ENCODE data around the gene CHCHD4. TPM values are rescaled to one million over a fixed set of nuclear protein-coding genes. Genes with fewer than 3 reads are reported as not detected.

Gene CHCHD4
- total RNA-seq, 1 donor from 2014 or later = 9.4 TPM

- Mint-ChIP-seq H3K4me1 (ENCODE audit: low read depth, unreplicated experiment) (peaks cover 5% of the 10 kb centered on the region), H3K4me3 (ENCODE audit: unreplicated experiment) (no peak overlapping the region), H3K36me3 (ENCODE audit: unreplicated experiment) (no peaks in the 10 kb centered on the region), H3K27me3 (ENCODE audit: unreplicated experiment) (peaks cover 7% of the 10 kb centered on the region), H3K27ac (ENCODE audit: unreplicated experiment) (no peak overlapping the region), H3K9me3 (ENCODE audit: unreplicated experiment) (no peaks in the 10 kb centered on the region)
- DNase-seq = no peak
- no peak for TF ChIP-seq CTCF (IDR thresholded peaks at IDR 0.05; ENCODE audit: partially characterized antibody, unreplicated experiment)
These were observed 12.8 kb upstream of the CHCHD4 start for GRCh38 chr3:14137445-14137844.

- Mint-ChIP-seq H3K9me3 (ENCODE audit: unreplicated experiment) (no peaks in the 10 kb centered on the region), H3K27me3 (ENCODE audit: unreplicated experiment) (peaks cover 7% of the 10 kb centered on the region), H3K36me3 (ENCODE audit: unreplicated experiment) (no peaks in the 10 kb centered on the region), H3K4me1 (ENCODE audit: low read depth, unreplicated experiment) (peaks cover 5% of the 10 kb centered on the region), H3K27ac (ENCODE audit: unreplicated experiment) (no peak overlapping the region), H3K4me3 (ENCODE audit: unreplicated experiment) (no peak overlapping the region)
- DNase-seq = no peak
- TF ChIP-seq CTCF (IDR thresholded peaks at IDR 0.05; ENCODE audit: partially characterized antibody, unreplicated experiment) = no peak
These were observed 12.3 kb upstream of the CHCHD4 start for GRCh38 chr3:14137004-14137403.

- Mint-ChIP-seq H3K27ac (ENCODE audit: unreplicated experiment) (no peak overlapping the region), H3K36me3 (ENCODE audit: unreplicated experiment) (peaks cover 5% of the 10 kb centered on the region), H3K4me3 (ENCODE audit: unreplicated experiment) (no peak overlapping the region)
These were observed 10.9 kb upstream of the CHCHD4 start for GRCh38 chr3:14135581-14135980.

GRCh38 chr3:14134291-14134690 is 9.6 kb upstream of the CHCHD4 start:
- H3K27ac Mint-ChIP-seq (ENCODE audit: unreplicated experiment) = no peak overlapping the region
- no peak overlapping the region for H3K4me3 Mint-ChIP-seq (ENCODE audit: unreplicated experiment)
- peaks cover 5% of the 10 kb centered on the region for H3K27me3 Mint-ChIP-seq (ENCODE audit: unreplicated experiment)
- peaks cover 5% of the 10 kb centered on the region for H3K36me3 Mint-ChIP-seq (ENCODE audit: unreplicated experiment)
- no peaks in the 10 kb centered on the region for H3K9me3 Mint-ChIP-seq (ENCODE audit: unreplicated experiment)
- peaks cover 3% of the 10 kb centered on the region for H3K4me1 Mint-ChIP-seq (ENCODE audit: low read depth, unreplicated experiment)
- no peak for TF ChIP-seq CTCF (IDR thresholded peaks at IDR 0.05; ENCODE audit: partially characterized antibody, unreplicated experiment)
- DNase-seq = no peak

More at GRCh38 chr3:14135581-14135980, 10.9 kb upstream of the CHCHD4 start:
- Mint-ChIP-seq H3K9me3 (ENCODE audit: unreplicated experiment) (no peaks in the 10 kb centered on the region), H3K27me3 (ENCODE audit: unreplicated experiment) (peaks cover 8% of the 10 kb centered on the region), H3K4me1 (ENCODE audit: low read depth, unreplicated experiment) (peaks cover 5% of the 10 kb centered on the region)
- TF ChIP-seq CTCF (IDR thresholded peaks at IDR 0.05; ENCODE audit: partially characterized antibody, unreplicated experiment) = no peak
- no peak for DNase-seq

- Mint-ChIP-seq H3K36me3 (ENCODE audit: unreplicated experiment) (peaks cover 5% of the 10 kb centered on the region), H3K27me3 (ENCODE audit: unreplicated experiment) (peaks cover 5% of the 10 kb centered on the region), H3K4me1 (ENCODE audit: low read depth, unreplicated experiment) (peaks cover 3% of the 10 kb centered on the region), H3K27ac (ENCODE audit: unreplicated experiment) (no peak overlapping the region), H3K4me3 (ENCODE audit: unreplicated experiment) (no peak overlapping the region), H3K9me3 (ENCODE audit: unreplicated experiment) (no peaks in the 10 kb centered on the region)
- no peak for DNase-seq
- no peak for TF ChIP-seq CTCF (IDR thresholded peaks at IDR 0.05; ENCODE audit: partially characterized antibody, unreplicated experiment)
These were observed 9.2 kb upstream of the CHCHD4 start for GRCh38 chr3:14133876-14134275.

All from glutamatergic neuron (in vitro differentiated cells).